Stomach (tissue), 4 donors: Measurements from ENCODE around the gene SLC18A2.

ENCODE experiments used
- POLR2A ChIP-seq, 4 donors: fragments of 450-650 bp; IDR thresholded peaks; one replicate each; pipeline ENCODE4 v1.6.1; 2016; ENCODE audit warnings: antibody characterized with exemption in 4 of 4, control low read depth in 2 of 4, mild to moderate bottlenecking in 1 of 4, moderate library complexity in 1 of 4
- TF ChIP-seq, protein P1 (sequence below), 7 experiments: fragments of 450-650 bp in 4 of 7; fragments of 200-600 bp in 3 of 7; sonication (generic) in 3 of 7; IDR thresholded peaks; one replicate each; pipeline ENCODE4 v1.5.1; 2016 to 2019; ENCODE audit warnings: antibody characterized with exemption in 7 of 7, control low read depth in 2 of 7, mild to moderate bottlenecking in 1 of 7

DNA sequence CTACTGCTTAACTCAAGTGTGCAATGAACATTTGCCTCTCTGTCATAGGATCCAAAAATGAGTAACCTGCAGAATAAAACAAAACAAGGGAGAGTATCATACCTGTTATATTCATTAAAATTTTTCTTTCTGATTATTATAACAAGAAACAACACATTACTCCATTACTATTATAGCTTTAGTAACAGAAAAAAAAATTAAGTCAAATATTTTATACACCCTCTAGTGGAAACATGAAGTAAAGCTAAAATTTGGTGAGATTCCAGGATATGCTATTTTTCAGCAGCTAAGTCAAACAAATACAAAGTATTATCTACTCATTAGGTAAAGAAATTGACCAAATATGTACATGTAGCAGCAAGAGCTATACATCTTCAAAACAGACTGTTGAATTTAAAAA lies 78.0 kb downstream of the SLC18A2 start:
- TF ChIP-seq, protein P1, sequence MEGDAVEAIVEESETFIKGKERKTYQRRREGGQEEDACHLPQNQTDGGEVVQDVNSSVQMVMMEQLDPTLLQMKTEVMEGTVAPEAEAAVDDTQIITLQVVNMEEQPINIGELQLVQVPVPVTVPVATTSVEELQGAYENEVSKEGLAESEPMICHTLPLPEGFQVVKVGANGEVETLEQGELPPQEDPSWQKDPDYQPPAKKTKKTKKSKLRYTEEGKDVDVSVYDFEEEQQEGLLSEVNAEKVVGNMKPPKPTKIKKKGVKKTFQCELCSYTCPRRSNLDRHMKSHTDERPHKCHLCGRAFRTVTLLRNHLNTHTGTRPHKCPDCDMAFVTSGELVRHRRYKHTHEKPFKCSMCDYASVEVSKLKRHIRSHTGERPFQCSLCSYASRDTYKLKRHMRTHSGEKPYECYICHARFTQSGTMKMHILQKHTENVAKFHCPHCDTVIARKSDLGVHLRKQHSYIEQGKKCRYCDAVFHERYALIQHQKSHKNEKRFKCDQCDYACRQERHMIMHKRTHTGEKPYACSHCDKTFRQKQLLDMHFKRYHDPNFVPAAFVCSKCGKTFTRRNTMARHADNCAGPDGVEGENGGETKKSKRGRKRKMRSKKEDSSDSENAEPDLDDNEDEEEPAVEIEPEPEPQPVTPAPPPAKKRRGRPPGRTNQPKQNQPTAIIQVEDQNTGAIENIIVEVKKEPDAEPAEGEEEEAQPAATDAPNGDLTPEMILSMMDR (IDR thresholded peaks at IDR 0.05) = peak in 4 of 7 experiments; percentile 8 to 34 (median 12)
- TF ChIP-seq POLR2A (IDR thresholded peaks at IDR 0.05) = no peak
